ENCODE results near the gene CMIP.

Gene CMIP

DNA sequence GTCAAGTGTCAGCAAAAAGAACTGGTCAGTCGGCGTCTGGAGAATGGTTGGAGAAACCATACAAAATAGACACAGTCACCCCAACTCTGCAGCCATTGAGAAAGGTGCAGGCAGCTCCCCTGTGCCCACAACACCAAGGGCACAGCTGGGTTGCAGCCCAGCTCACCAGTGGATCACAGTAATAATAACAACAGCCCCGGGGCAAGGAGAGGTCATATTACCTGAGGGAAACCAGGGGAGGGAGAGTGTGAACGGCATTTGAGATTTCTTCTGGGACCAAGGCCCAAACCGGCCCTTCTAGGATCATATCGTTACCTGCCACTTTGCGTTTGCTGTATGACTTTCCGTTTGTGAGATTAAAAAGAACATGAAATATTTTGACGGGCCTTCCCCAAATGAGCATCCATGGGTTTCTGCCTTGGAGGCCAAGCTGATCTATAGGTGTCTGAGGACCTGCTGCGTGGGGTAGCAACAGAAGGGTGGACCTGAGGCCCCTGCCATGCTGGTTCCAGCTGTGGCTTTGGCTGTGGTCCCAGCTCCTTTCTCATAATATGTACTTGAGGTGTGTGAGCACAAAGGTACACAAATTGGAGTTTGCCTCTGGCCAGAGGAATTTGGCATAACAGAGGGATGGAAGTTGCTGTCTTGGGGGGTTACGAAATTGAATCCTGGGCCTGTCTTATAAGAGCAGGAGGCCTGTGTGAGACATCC is 154.6 kb downstream of the CMIP start:
- no peak for DNase-seq (ENCODE audit: low read depth)
- no peak overlapping the region for H3K4me3 ChIP-seq (ENCODE audit: low read depth, low read length)
- no peak for TF ChIP-seq CTCF (IDR thresholded peaks at IDR 0.05; ENCODE audit: insufficient read depth, low read depth, low read length, missing control alignments)

DNA sequence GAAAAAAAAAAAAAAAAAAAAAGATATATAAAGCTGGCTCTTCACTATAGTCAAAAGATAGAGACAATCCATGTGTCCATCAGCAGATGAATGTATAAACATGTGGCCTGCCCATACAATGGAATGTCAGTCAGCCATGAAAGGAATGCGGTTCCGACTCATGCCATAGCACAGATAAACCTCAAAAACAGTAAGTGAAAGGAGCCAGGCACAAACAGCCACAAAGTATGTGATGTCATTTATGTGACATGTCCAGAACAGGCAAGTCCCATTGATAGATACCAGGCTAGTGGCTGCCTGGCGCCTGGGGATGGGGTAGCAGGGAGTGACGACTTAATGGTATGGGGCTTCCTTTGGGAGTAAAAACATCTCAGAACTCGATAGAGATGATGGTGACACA is 155.7 kb downstream of the CMIP start:
- H3K4me3 ChIP-seq (ENCODE audit: low read depth, low read length) = no peak overlapping the region
- no peak for DNase-seq (ENCODE audit: low read depth)
- no peak for TF ChIP-seq CTCF (IDR thresholded peaks at IDR 0.05; ENCODE audit: insufficient read depth, low read depth, low read length, missing control alignments)

DNA sequence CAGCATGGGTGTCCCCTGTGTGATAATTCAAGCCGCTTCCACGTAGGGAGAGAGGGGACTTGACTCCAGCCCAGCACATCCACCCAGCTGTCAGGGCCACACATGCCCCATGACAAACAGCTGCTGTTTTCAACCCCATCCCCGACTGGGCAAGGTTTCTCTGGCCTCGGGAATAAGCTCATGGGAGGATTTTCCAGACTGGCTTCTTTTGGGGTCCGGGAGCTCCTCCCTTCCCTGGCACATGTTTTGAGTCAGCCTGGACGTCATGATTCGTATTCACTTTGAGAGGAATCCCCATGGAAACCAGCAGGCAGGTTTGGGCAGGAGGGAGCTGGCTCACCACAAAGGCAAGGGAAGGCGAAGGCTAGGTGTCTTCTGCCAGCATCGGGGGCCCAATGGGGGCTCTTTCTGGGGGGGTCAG is 156.4 kb downstream of the CMIP start:
- no peak for DNase-seq (ENCODE audit: low read depth)
- no peak for TF ChIP-seq CTCF (IDR thresholded peaks at IDR 0.05; ENCODE audit: insufficient read depth, low read depth, low read length, missing control alignments)
- no peak overlapping the region for H3K4me3 ChIP-seq (ENCODE audit: low read depth, low read length)

DNA sequence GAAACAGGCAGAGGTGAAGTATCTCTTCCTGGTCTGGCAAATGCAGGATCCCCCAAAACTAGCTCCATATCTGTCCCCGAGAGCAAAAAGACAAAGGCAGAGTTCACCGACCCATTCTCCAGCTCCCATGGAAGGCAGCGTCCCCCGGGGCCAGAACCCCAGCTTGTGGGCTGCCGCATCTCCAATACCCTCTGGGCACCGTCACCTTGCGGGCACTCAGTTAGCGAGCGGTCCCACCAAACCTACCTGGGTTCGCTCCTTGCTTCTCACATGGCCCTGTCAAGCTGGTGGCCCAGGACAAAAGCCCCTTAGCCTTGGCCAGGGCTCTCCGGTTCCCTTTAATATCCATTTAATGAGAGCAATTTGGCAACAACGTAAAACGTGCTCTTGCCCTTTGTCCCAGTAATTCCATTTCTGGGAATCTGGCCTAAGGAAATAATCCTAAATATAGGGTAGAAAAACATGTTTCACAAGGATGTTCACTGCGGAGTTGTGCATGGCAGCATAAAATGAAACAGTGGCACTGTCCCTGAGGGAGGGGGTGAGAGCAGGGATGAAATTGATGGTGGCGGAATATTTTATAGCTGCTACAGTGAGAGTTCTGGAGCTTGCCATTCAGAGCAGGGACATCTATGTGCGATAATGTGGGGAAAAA is 157.1 kb downstream of the CMIP start:
- TF ChIP-seq CTCF (IDR thresholded peaks at IDR 0.05; ENCODE audit: insufficient read depth, low read depth, low read length, missing control alignments) = no peak
- H3K4me3 ChIP-seq (ENCODE audit: low read depth, low read length) = no peak overlapping the region
- no peak for DNase-seq (ENCODE audit: low read depth)

DNA sequence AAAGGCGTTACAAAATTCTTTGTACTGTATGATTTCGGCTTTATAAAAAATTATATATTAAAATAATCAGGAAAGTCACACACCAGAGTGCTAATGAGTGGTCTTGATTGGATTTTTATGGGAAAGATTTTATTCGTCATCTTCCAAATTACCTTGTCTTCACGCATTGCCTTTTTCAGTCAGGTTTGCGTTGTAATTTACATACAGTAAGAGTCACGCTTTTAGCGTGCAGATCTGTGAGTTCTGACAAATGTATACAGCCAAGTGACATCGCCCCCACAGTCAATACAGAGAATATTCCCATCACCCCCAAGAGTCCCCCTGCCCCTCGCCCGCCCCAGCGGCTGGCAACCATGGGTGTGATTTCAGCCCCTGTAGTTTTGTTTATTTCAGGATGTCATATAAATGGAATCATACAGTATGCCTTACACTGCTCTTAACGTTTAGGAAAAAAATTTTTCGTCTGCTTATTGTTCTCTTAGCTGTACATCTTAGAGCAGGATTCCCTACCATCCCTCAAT is 157.7 kb downstream of the CMIP start:
- DNase-seq (ENCODE audit: low read depth) = no peak
- no peak overlapping the region for H3K4me3 ChIP-seq (ENCODE audit: low read depth, low read length)
- no peak for TF ChIP-seq CTCF (IDR thresholded peaks at IDR 0.05; ENCODE audit: insufficient read depth, low read depth, low read length, missing control alignments)

DNA sequence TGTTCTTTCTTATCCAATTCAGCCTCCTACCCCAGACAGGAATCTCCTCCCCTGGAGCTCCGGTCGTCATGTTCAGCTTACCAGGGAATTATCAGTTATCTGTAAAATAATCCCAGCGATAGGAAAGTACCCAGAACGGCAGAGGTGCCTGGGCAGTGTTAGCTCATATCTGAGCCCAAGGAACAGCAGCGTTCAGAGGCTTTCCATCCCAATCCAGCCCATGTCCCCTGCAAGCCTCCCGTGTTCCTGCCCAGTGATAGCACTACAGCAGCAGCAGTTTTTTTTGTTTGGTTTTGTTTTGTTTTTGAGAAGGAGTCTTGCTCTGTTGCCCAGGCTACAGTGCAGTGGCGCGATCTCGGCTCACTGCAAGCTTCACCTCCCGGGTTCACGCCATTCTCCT is 158.2 kb downstream of the CMIP start:
- no peak for DNase-seq (ENCODE audit: low read depth)
- no peak overlapping the region for H3K4me3 ChIP-seq (ENCODE audit: low read depth, low read length)
- no peak for TF ChIP-seq CTCF (IDR thresholded peaks at IDR 0.05; ENCODE audit: insufficient read depth, low read depth, low read length, missing control alignments)

All from GM12865 (cell line).